HFF-Myc (cell line): ENCODE measurements around the gene BBS1.
"Not testable (repeated sequence)": the region's sequence is repeated elsewhere in the genome, so short reads cannot be mapped to it uniquely, and the experiment has no call there.

Source experiments
- DNase-seq: peaks from one replicate; pipeline ENCODE4 v3.0.0-alpha.2; 2011; ENCODE audit warnings: low read depth; ENCODE audit errors: extremely low read depth
- H3K4me3 ChIP-seq: replicated peaks from 2 replicates; pipeline ENCODE4 v1.5.1; 2011; ENCODE audit warnings: low read depth, mild to moderate bottlenecking, control low read depth, low read length
- TF ChIP-seq, protein P1 (sequence below): IDR thresholded peaks from 2 replicates; pipeline ENCODE4 v1.5.1; 2012; ENCODE audit warnings: mild to moderate bottlenecking, low read depth, low read length, control low read depth; ENCODE audit errors: missing control alignments

Gene BBS1

DNA sequence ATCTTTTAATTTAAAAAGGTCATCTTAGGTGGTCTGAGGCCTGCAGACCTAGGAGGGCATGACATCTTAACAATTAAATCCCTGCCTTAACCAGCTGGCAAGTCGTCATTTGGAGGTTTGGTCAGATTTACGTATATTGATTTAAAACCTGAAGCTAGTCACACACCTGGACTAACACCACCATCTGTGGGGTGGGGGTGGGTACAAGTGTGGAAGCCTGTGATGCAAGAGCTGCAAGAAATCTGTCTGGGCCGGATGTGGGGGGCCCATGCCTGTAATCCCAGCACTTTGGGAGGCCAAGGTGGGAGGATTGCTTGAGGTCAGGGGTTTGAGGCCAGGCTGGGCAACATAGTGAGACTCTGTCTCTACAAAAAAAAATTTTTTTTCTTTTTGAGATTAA lies 70.8 kb downstream of the BBS1 start:
- DNase-seq: no peak
- H3K4me3 ChIP-seq: no peak overlapping the region
- TF ChIP-seq, protein P1, sequence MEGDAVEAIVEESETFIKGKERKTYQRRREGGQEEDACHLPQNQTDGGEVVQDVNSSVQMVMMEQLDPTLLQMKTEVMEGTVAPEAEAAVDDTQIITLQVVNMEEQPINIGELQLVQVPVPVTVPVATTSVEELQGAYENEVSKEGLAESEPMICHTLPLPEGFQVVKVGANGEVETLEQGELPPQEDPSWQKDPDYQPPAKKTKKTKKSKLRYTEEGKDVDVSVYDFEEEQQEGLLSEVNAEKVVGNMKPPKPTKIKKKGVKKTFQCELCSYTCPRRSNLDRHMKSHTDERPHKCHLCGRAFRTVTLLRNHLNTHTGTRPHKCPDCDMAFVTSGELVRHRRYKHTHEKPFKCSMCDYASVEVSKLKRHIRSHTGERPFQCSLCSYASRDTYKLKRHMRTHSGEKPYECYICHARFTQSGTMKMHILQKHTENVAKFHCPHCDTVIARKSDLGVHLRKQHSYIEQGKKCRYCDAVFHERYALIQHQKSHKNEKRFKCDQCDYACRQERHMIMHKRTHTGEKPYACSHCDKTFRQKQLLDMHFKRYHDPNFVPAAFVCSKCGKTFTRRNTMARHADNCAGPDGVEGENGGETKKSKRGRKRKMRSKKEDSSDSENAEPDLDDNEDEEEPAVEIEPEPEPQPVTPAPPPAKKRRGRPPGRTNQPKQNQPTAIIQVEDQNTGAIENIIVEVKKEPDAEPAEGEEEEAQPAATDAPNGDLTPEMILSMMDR: no peak

DNA sequence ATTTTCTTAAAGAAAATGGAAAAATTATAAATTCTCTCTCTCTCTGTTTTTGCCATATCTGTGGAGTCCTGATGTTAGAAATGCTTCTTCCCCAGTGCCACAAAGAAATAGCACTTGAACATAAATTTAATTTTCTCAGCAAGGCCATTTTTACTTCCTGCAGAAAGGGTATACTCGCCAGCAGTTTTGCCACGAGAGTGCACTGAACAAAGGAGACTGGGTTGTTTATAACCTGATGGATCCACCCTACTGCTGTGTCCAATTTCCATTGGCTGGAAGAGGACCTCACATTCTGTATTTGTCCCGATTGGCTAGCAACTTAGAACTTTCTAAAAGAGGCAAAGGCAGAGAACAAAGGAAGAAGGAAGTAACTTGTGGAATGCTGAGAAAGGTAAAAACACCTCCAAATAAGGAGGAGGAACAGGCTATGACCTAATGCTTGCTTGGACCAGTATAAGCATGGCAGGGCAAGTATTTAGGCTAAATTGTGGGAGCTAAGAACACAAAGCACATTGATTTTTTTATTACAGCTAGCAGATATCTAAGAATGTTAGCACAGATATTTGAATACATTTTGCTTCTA lies 72.2 kb downstream of the BBS1 start:
- H3K4me3 ChIP-seq, DNase-seq: not testable (repeated sequence)
